GM10847 (cell line): Measurements from ENCODE around the gene ARFGEF2.

Experiments
- POLR2A ChIP-seq: IDR thresholded peaks from 2 replicates; pipeline ENCODE4 v1.6.1; 2011; ENCODE audit not compliant: insufficient read length; ENCODE audit errors: extremely low read depth

ARFGEF2 gene

GRCh38 chr20:48932375-48932941 is 10.9 kb downstream of the ARFGEF2 start:
- TF ChIP-seq POLR2A = no peak

DNA sequence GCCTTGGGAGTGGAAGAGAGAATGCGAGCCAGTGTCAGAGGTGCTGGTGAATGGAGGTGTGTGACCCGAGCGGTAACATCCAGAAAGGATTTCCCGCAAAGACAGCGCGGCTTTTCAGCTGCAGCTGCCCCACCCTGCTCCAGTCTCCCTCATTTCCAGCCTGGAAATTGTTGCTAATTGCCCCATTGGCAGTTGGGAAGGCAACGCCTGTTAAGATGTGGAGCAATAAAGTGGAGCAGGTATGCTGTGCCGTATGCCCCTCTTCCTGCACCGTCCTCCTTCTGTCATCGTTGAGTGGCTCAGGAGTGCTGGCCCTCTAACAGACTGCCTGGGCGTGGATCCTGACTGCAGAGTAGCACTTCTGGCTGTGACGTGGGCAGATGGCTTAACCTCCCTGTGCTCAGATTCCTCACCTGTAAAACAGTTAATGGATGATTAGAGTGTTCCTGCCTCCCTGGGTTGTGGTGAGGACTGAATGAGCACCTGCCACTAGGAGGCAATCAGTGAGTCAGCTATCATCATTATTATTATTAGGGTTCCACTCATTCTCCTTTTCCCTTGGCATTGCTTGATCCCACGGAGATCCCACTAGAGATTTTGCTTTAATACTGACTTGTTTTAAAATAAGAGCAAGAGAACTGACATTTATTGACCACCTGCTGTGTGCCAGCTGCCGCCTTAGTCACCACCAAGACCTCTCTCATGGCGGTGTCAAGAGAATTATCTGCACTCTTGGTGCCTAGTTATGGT is 11.7 kb downstream of the ARFGEF2 start:
- TF ChIP-seq POLR2A = no peak

DNA sequence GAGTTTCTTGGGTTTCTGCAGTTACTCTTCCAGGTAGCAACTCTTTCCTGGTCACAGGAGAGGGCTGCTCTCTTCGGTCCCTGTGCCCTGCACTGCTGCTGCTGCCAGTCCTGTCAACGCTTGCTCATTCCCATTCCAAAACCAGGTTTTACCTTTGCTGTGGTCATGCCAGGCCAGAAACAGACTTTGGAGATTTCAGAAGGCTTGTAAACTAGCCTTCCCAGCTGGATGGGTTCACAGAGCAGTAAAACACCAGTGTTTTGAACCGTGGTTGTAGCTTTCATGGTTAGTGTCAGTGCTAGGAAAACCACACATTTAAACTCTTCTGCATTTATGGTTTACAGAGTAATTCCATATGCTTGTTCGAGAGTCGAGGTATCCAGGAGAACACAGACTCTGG is 16.2 kb downstream of the ARFGEF2 start:
- TF ChIP-seq POLR2A = no peak

- no peak for TF ChIP-seq POLR2A
These were observed 17.2 kb downstream of the ARFGEF2 start for GRCh38 chr20:48938670-48939069.

- no peak for TF ChIP-seq POLR2A
These were observed 18.7 kb downstream of the ARFGEF2 start for GRCh38 chr20:48940170-48940569.

DNA sequence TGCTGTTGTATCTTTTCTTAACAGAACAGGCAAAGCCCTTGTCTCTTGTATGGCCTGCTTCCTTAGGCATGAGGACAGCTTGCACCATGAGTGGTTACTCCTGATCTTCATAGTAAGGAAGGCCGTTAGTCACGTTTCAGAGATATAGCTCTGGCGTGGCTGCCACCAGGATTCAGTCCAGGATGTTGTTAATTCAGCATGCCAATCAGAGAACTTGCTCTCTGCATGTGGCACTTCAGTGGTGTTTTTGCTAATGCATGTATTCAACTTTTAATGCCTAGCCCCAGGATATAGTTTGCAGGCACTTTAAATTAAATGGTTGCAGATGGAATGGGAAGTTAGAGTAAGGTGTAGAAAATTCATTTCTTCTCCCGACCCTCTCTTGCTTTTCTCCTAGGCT is 20.0 kb downstream of the ARFGEF2 start:
- TF ChIP-seq POLR2A = no peak

DNA sequence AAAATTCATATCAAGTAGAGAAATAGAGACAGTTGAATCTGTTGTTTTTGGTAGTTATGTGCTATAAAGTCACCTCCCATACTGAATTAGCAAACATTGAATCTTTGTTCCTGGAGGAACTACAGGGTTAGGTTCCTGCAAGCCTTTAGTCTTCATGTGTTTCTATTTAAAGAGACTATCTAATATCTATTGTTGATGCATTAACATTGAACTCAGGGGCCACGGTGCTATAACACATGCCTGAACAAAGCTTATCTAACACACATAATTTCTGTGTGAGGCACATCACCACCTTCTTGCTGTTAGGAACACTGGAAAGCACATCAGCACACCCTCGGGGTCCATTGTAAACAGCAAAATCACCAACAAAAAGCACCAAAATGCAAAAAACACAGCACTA is 21.2 kb downstream of the ARFGEF2 start:
- TF ChIP-seq POLR2A = no peak

DNA sequence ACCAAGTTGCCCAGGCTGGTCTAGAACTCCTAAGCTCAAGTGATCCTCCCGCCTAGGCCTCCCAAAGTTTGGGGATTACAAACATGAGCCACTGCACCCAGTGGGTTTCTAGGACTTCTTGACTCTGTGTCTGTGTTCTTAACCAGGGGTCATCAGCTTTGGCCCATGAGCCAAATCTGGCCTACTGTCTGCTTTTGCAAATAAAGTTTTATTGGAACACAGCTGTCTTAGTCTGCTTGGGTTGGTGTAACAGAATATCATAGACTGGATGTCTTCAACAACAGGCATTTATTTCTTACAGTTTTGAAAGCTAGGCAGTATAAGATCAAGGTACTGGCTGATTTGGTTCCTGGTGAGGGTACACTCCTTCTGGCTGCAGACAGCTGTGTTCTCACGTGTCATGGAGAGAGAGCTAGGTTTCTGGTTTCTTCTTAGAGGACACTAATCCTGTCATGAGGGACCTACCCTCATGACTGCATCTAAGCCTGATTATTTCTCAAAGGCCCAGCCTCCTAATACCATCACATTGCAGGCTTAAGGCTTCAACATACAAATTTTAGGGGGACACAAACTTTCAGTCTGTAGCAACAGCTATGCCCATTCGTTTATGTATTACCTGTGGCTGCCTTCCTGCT is 23.3 kb downstream of the ARFGEF2 start:
- no peak for TF ChIP-seq POLR2A

DNA sequence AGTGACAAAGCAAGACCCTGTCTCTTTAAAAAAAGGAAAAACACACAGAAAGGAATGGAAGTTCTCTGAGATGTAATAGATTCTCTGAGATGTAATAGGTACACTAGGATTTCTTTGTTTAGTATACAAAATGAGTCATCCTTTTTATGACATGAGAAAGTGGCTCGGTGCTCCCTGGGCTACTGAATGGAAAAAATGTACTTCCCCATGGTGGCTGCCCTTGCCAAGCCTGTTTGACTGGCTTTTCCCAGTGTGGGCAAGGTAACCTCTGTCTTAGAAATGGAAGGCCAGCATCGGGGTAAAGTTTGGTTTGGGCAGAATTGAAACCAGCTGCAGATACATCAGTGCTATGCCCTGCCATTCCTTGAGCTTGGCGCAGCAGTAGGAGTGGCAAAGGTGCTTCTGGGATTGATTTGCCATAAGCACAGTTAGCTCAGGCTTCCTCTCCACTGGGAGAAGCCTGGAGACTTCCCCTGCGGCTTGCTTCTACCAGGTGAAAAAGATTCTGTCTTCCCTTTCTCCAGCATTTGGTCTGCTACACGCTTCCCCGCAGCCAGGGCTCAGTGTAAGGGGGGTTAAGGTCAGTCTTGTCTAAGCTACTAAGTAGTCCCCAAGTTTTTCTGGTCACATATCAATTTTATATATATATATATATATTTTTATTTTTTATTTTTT is 24.5 kb downstream of the ARFGEF2 start:
- no peak for TF ChIP-seq POLR2A

GRCh38 chr20:48948612-48949011 is 27.1 kb downstream of the ARFGEF2 start:
- TF ChIP-seq POLR2A = no peak

GRCh38 chr20:48949304-48950170 is 28.0 kb downstream of the ARFGEF2 start:
- no peak for TF ChIP-seq POLR2A

- no peak for TF ChIP-seq POLR2A
These were observed 29.5 kb downstream of the ARFGEF2 start for GRCh38 chr20:48951041-48951440.

DNA sequence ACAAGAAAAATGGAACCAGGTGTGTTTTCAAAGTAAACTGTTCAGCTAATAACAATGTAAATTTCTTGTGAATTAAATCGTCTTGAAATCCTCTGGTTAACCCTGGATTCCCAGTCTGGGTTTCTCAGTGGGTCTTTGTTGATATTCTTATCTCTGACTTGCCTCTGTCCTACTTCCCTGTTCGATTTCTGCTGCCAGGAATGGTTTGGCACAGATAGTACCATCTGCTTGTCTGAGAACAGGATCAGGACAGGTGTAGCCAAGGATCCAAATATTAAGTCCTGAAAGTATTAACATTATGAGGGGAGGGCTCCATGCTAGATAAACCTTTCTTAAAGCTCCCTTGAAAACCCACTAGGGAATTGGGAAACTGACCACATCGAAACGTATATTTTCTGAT is 30.1 kb downstream of the ARFGEF2 start:
- TF ChIP-seq POLR2A = no peak

GRCh38 chr20:48952656-48953055 is 31.1 kb downstream of the ARFGEF2 start:
- no peak for TF ChIP-seq POLR2A

GRCh38 chr20:48953653-48954052 is 32.1 kb downstream of the ARFGEF2 start:
- no peak for TF ChIP-seq POLR2A
